ENCODE results near the gene COG4.
"Not testable (repeated sequence)": the region's sequence is repeated elsewhere in the genome, so short reads cannot be mapped to it uniquely, and the experiment has no call there.

The COG4 gene

GRCh38 chr16:70453892-70454221 lies 69.5 kb downstream of the COG4 start:
- no peak for DNase-seq

GRCh38 chr16:70453117-70453891 lies 70.0 kb downstream of the COG4 start:
- DNase-seq, result no peak

- DNase-seq, result not testable (repeated sequence)
Observed at GRCh38 chr16:70451004-70451340, 72.4 kb downstream of the COG4 start.

- DNase-seq, result not testable (repeated sequence)
Observed at GRCh38 chr16:70450142-70451003, 73.0 kb downstream of the COG4 start.

- no peak for DNase-seq
Observed at GRCh38 chr16:70448075-70448474, 75.3 kb downstream of the COG4 start.

- DNase-seq, result no peak
Observed at GRCh38 chr16:70444249-70445063, 78.9 kb downstream of the COG4 start.

GRCh38 chr16:70442344-70442743 lies 81.0 kb downstream of the COG4 start:
- DNase-seq, result no peak

- no peak for DNase-seq
Observed at GRCh38 chr16:70441406-70441990, 81.9 kb downstream of the COG4 start.

GRCh38 chr16:70440009-70440692 lies 83.2 kb downstream of the COG4 start:
- DNase-seq, result no peak

GRCh38 chr16:70438969-70439862 lies 84.1 kb downstream of the COG4 start, which contains the start of gene ST3GAL2:
TSS of gene ST3GAL2 (minus strand) at chr16:70439100. CDS start at chr16:70398530, 40,570 bp downstream.
- peak; percentile 30 to 89 for DNase-seq

- no peak for DNase-seq
Observed at GRCh38 chr16:70438585-70438968, 84.8 kb downstream of the COG4 start.

GRCh38 chr16:70437582-70438557 lies 85.5 kb downstream of the COG4 start:
- DNase-seq, result no peak

GRCh38 chr16:70437017-70437581 lies 86.3 kb downstream of the COG4 start:
- no peak for DNase-seq

- DNase-seq, result no peak
Observed at GRCh38 chr16:70434484-70435260, 88.7 kb downstream of the COG4 start.

- no peak for DNase-seq
Observed at GRCh38 chr16:70433458-70434103, 89.8 kb downstream of the COG4 start.

GRCh38 chr16:70432723-70433457 lies 90.5 kb downstream of the COG4 start:
- DNase-seq, result no peak

- no peak for DNase-seq
Observed at GRCh38 chr16:70432356-70432722, 91.0 kb downstream of the COG4 start.
